ENCODE results near the gene LARGE1.

LARGE1 gene

DNA sequence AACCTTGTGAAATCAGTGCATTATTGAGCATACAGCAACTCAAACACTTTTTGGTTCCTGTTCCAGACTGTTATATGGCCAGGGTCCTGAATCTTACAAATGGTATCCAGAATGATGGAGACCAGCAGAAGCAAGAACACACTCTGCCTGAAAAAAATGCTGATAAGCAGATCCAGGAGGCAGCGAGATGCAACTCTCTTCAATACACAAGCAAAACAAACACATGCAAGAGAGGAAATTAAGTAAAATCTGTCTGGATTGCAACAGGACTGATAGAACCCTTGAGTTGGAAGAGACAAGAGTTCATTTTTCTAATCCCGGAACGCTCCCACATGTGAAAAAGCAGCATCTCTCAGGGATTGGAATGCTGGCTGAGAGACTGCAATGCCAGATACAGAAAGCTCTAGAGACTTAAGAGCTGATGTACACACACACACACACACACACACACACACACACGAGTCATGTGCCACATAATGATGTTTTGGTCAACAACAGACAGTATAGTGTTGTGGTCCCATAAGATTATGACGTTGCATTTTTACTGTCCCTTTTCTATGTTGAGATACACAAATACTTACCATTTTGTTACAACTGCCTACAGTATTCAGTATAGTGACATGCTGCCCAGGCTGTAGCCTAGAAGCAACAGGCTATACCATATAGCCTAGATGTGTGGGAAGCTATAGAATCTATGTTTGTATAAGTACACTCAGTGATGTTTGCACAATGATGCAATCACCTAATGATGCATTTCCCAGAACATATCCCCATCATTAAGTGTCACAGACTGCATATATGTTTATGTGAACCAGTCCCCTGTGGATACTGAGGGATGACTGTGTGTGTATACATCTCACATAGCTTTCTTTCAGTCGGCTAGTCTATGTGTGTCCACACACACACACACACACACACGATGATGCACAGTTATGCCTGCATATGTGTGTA is 406.6 kb downstream of the LARGE1 start:
- no peak for DNase-seq

DNA sequence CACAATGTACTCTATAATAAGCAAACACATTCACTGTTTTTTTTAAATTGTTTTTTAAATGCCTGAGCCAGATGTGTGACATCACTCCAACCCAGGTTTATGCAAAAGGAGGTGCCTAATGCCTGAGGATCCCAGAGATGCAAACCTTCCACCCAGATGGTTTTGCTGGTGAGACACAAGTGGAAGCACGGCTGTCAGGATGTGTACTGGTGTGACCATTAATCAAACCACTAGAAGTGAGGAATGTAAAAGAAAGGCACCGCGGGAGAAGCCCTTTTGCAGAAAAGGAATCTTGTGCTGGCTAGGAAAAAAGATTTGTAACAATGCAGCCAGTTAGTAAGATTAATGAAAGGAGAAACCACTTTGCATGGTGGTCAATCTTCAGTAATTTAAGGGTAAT is 407.4 kb downstream of the LARGE1 start:
- no peak for DNase-seq

DNA sequence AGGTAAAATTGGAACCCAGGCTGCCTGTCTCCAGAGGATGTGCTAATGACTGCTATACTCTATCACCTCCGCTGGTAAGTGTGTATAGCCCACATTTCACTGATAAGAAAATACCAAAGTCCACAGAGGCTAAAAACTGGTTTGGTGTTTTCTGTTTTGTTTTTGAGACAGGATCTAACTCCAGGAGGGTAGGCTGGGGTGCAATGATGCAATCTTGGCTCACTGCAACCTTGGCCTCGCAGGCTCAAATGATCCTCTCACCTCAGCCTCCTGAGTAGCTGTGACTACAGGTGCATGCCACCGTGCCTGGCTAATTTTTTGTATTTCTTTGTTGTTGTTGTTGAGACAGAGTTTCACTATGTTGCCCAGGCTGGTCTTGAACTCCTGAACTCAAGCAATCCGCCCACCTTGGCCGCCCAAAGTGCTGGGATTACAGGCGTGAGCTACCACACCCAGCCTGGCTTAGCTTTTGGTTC is 409.8 kb downstream of the LARGE1 start:
- no peak for DNase-seq

DNA sequence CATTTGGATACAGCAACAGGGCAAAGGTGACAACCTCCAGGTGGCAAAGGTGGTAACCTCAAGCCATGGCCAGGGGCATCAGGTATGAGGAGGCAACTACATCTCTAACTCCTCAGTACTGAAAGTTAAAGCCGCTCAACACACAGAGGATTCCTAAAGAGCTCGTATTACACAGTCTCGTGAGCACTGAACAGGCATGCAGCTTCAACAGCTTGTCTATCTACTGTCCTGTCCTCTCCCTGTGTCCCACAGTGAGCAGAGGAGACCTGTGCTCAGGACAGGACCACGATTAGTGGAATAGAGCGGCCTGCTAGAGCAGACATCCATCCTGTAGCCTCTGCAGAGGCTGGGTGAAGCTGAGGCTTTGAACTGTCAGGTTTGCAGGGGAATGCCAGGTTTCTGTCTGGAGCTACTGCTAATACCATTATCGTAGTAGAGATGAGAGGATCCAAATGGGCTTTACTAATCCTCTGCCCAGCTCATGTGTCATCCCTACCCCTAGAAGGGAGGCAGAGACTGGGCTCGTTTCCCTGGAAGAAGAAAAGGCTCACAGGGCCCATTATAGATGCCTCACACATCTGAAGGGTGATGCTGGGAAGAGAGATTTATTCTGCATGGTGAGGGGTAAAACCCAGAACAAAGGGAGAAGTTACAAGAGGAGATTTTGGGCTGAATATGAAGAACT is 415.2 kb downstream of the LARGE1 start:
- DNase-seq, result no peak

DNA sequence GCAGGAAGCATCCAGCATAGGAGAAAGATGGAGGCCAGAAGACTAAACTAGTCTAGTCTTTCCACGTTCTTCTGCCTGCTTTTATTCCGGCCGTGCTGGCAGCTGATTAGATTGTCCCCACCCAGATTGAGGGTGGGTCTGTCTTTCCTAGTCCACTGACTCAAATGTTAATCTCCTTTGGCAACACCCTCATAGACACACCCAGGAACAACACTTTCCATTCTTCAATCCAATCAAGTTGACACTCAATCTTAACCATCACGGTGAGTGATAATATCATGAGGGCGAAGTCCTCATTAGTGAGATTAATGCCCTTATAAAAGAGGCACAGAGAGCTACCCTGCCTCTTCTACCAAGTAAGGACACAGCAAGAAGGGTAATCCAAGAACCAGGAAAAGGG is 424.2 kb downstream of the LARGE1 start:
- DNase-seq, result no peak

DNA sequence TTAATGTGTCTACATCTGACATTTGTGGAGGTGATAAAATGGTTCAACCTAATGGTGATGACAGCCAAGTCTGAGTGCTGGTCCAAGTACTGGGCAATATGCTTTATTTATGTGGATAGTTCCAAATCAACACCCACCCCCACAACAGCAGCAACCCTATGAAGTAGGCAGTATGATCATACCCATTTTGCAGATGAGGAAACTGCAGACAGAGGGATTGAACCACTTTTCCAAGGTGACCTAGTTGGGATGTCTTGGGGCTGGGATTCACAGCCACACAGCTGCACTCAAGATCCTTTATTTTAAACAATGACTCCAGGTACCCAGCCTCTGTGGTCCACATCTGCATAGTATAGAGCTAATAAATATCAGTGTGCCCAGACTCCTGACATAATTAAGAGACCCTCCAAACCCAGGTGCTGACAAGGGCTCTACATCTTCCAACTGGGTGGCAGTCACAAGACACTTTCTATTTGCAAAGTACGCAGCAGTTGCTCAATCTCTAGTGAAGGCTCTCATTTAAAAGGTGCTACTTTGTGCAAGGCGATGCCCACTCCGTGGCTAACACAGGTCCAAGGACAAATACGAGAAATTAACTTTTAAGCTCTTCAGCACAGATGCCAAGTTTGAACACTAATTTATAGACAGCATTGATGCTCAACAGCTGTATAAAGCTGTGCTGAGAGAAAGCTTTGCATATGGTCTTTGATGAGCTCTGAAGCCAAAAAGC is 426.6 kb downstream of the LARGE1 start:
- DNase-seq, result no peak

DNA sequence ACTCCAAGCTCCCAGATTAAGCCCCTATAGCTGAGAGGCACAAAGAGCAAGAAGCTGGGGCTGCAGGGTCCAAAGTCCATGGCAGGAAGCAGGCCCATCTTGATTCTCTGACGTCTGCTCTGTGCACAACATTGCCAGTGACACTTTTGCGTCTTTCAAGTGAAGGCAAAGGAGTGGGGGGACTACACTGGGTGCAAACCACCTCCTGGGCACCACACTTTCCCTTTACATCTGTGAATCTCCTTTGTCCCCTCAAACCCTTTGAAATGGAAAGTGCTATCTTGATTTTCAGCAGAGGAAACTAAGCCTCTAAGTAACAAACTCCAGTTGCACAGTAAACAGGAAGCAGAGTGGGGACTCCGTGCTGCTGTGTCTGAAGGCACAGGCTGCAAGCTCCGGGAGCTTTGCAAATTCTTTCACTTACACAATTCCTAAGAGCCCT is 428.0 kb downstream of the LARGE1 start:
- no peak for DNase-seq

DNA sequence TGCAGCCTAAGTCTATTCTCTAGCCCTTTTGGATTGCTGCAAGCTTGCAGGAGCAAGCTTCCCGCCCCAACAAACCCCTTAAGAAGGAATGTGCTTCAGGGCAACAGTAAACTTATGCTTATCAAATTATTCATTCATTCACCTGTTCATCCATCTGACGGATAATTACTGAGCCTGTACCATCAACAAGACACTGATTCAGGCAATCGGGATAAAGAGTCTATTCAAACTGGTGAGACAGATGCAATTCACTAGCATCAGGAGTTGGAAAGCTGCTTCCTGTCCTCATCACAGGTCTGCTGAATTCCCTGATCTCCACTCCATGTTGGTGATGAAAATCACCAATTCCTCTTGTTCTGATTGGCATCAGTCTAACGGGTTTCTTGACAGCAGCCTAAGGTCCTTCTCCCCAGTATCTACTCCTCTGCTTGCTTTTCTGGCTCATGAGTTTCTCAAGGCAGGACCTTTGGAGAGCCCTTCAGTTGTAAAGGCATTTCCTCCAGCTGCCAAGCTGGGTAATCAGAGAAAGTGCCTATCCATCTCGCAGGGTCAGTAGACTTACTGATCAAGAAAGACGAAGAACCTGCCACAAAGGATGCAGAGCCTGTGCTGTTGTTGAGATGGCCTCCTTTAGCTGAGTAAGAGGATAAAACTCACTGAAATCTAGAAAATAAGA is 433.1 kb downstream of the LARGE1 start:
- no peak for DNase-seq

DNA sequence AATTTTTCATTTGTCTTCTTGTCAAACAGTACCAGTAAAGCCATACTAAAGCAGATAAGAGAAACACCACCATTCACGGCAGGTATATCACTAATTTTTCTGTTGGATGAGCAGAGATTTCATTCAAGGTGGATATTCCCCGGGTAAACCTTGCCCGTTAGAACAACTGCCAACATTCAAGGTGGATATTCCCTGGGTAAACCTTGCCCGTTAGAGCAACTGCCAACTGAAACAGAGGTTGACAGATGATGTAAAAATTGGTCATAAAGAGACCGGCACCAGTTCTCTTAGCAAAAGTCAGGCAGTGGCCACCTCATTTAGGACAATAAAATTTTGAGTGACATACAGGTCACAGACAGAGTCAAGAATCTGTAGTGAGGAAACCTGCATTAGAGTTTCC is 438.7 kb downstream of the LARGE1 start:
- no peak for DNase-seq

DNA sequence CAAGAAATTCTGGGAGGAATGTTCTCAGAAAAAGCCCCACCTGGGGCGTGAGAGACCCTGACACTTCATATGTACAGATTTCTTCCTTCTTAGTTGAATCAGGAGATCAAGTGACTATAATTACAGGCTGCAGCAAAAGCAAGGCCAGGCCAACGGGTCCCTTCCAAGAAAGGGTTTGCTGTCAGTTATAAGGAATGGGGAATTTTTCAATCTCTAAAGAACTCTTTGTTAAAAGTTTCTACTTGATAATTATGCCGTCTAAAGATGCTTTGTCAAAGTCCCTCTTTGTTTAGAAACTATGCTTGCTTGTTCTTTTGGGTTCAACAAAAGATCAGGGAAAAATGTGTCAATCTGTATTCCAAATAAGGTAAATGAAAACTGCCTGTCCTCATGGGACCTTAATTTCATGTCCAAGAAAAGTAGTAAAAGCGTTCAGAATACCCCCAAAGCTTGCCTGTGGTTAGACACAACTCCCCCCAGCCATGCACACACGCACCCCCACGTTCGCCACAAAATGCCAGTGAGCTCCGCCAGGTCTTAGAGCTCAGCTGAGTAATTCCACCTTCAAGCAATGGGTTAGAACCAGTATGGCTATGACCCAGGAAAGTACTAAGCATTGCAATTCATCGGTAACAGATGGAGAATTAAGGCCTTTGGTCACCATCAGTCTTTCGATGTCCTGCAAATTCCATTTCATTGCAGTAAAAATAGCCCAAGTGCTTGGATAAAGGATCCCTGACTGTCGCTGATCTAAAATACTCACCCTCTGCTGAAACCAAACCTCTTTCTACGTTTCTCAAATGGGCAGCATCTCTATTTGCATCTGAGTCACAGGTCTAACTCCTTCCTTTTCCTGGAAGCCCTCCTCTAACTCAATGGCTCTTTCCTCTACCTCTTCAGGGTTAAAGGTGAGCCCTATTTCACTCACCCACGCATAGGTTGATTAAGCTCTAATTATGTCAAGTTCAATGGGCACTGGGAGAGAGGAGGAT is 442.9 kb downstream of the LARGE1 start:
- no peak for DNase-seq

DNA sequence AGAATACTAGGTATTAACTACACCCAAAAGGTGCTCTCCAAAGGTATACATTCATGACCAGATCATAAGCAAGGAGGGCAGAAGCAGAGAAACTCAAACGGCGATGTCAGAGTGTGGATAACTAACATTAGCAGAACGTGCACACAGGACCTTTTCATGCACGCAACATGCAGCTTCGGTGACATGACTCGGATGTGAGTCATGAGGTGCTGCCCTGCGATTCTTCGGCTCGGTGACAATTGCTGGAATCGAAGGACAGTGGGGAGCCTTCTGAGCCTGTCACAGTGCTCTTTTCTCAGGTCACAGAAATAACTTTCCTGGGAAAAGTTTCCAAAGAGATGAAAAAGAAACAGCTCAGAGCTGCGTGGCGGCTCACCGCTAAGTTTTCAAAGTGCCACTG is 443.6 kb downstream of the LARGE1 start:
- DNase-seq, result no peak

DNA sequence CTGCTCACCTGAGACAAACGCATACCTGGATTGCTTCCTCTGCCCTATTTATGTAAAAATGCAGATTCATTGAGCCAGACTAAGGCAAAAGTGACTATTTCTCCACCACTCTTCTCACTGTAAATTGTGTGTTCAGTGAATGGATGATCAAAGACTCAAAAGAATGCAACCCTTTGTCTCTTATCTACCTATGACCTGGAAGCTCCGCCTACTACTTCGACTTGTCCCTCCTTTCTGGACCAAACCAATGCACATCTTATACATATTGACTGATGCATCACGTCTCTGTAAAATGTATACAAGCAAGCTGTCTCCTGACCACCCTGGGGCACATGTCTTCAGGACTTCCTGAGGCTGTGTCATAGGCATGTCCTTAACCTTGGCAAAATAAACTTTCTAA is 444.1 kb downstream of the LARGE1 start:
- no peak for DNase-seq

DNA sequence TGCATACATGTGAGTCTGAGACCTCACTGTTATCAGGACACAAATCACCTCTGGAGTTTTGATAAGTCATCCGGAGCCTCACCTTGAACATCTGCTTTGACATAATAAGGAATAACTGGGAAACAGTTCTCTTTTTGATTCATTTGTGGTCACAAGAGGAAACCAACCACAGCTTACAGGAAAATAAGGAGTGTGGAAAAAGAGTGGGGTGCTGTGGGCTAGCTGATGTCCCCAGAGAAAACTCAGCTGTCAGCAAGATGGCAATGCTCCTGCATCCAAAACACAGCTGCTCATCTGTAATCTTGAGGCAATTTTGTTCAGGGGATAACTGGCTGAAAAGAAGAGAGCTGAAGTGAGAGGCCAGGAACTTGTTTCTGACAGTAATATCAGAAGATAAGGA is 445.7 kb downstream of the LARGE1 start:
- DNase-seq, result no peak

DNA sequence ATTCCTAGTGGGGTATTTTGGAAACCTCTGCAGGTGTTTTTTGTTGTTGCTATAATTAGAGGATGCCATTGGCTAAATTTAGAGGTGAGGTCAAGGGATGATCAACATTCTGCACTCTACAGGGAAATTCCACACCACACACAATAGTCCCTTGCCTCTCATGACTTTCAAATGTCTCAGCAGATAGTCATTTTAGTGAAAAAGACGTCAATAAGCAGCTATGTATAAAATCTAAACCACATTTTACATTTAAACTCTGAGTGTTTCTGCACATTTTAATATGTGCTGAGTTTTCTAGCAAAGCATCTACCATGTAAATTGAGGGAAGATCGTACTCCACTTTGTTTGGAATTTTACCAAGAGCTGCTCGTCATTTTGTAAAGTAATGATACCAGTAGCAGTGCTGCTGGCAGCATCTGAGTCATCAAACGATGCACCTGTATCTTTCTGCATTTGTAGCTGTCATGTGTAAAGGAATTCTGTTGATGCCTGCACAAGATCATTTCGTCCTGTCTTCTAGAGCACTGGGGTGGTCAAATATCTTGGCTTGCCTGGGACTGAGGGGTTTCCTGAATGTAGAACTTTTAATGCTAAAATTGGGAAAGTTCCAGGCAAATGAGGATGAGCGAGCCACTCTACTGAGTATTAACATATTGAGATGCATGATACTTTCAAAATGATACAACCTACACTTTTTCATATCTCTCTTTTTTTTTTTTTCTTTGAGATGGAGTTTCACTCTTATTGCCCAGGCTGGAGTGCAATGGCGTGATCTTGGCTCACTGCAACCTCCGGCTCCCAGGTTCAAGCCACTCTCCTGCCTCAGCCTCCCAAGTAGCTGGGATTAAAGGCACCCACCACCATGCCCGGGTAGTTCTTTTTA is 447.6 kb downstream of the LARGE1 start:
- DNase-seq, result no peak

DNA sequence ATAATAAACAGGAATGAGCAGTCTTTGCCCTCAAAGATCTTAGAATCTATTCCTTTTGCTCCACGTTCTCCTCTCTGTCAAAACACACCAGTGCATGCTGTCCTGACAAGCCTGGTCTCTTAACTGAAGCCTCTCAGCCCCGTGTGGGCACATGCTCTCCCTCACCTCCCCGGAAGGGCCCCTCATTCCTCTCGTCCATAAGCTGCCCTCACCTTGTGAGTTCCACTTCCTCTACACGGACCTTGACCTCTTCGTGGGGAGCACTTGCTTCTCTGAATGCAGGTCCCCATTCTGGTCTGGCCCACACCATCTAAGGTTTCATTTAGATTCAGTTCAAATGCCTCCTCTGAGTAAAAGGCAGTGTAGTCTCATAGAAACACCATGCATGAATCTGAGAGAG is 449.8 kb downstream of the LARGE1 start:
- DNase-seq, result no peak

DNA sequence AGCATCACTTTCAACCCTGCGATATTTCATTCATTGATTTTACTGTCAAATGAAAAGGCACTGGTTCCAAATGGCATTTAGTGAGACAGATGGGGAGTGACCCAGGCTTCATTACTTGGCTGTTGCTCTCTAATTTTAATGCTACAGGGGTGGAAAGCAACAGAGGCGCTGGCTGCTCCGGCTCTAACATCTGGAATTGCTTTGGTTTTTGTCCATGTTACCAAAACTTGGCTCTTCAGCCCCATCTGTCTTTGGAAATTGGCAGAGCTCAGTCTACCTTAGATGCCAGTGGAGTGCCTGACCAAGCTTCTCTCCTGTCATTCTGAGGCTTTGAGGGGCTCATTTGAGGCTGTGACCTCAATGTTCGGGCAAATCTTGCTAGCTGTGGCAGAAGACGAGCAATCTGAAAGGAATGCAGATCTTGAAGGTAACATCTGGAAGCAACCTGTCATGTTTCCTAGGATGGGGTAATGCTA is 452.6 kb downstream of the LARGE1 start:
- no peak for DNase-seq

DNA sequence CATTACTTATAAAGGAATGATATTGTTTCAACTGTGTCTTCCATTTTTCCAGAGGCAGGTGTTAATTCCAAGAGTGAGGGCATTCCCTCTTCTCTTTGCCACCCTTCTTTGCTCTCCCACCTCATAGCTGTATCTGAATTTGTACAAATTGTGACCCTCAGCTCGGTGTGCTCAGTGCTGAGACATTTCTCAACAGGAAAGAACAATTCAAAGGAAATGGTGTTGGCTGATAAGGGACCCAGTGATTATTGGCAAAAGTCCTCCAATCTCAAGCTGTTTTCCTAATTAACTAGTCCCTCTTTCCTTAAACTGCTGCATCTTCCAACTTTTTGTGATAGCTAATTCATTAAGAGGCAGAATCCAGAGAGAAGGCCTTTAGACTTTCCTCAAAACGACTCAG is 453.2 kb downstream of the LARGE1 start:
- DNase-seq, result no peak

DNA sequence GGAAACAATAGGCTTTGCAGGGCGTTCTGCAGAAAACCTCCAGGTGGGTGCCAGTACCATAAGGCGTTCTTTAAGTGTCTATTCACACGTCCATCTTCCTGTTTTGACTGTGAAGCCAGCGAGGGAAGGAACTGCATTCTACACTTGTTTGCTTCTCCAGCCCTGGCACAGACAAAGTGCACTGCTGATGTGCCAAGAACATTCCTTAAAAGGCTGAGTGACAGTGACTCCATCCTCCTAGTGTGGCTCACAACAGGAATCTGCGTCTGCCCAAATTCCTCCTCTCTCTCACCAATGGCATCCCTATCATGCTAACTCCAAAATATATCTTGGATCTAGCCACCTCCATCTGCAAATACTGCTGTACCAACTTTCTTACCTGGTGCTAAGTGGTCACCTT is 454.7 kb downstream of the LARGE1 start:
- DNase-seq, result no peak

DNA sequence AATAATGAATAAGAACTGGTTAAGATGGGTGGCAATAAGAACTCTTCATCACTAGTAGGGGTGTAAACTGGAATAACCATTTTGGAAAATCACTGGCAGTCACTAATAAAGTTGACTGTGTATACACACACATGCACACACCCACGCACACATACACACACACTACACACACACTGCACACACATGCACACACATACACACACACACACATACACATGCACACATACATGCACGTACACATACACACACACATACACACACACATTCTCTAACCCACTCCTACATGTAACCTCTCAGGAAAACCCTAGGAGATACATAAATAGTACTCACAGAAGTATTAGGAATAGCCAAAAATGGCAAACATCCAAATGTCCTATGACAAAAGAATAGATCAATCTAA is 455.6 kb downstream of the LARGE1 start:
- DNase-seq, result no peak

DNA sequence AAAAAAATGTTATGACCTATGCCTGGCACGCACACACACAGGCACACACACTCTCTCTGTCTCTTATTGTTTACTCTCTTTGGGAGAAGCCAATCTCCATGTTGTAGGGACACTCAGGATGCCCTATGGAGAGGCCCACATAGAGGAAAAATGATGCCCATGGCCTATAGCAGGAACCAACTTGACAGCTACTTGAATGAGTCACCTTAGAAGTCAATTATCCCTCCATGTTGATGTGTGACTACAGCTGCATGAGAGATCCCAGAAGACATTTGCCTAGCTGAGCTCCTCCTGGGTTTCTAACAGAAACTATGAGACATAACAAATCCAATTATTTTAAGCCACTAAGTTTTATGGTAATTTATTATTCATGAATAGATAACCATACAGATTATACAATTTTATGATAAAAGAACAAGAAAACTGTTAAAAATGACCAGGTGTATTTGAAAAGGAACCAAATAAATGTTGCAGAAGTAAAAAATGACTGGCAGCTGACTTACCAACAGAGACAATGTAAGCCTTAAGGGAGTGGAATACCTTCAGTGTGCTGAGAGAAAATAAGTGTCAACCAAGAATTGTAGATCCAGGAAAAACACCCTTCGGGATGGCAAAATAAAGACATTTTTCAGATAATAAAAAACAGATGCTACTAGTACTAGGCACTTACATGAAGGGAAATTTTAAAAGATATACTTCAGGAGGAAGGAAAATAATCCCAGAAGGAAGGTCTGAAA is 458.4 kb downstream of the LARGE1 start:
- DNase-seq, result no peak
